T-cell (primary cell): ENCODE measurements around the gene CCNK. TPM values are rescaled to one million over a fixed set of nuclear protein-coding genes. Genes with fewer than 3 reads are reported as not detected.

ENCODE experiments used
- ATAC-seq, 4 experiments: fragments of 200-7000 bp in 3 of 4; fragments of 150-1000 bp in 1 of 4; cut with Tn5 transposase; replicated peaks in 1 of 4; 1 replicate in 3 of 4; 2 replicates in 1 of 4; pipeline ENCODE4 v1.10.0; 2021; ENCODE audit warnings: moderate library complexity in 3 of 4, mild to moderate bottlenecking in 2 of 4, moderate number of reproducible peaks in 1 of 4
- CTCF ChIA-PET, 2 donors: fragments of 300-600 bp; sonication (Branson Sonifier 250); formaldehyde crosslinking; loops; one replicate each; lab custom pipeline; 2022; ENCODE audit warnings: antibody characterized with exemption in 2 of 2; lab: Charles Lee
- POLR2A ChIA-PET, 2 donors: fragments of 300-600 bp; sonication (Branson Sonifier 250); formaldehyde crosslinking; loops; one replicate each; lab custom pipeline; 2022; ENCODE audit warnings: antibody characterized with exemption in 2 of 2; lab: Charles Lee
- DNase-seq, 35 experiments: peaks; one replicate each; pipeline versions ENCODE4 v3.0.0 to v3.0.0-alpha.2; 2013 to 2023
- H3K27ac ChIP-seq: one replicate; pipeline ENCODE4 v1.5.1; 2013; ENCODE audit warnings: low read length
- H3K27me3 ChIP-seq, 2 experiments: replicated peaks in 1 of 2; 1 replicate in 1 of 2; 2 replicates in 1 of 2; pipeline versions ENCODE4 v1.6.1 to v1.7.0; 2013; ENCODE audit warnings: low read length in 1 of 2, mixed read lengths in 1 of 2; ENCODE audit not compliant: control insufficient read depth in 2 of 2, insufficient read depth in 2 of 2; ENCODE audit errors: extremely low read depth in 1 of 2
- H3K36me3 ChIP-seq, 2 donors: 1 replicate in 1 of 2; 2 replicates in 1 of 2; pipeline versions ENCODE4 v1.6.1 to v1.7.0; 2013; ENCODE audit warnings: low read length in 1 of 2; ENCODE audit not compliant: control insufficient read depth in 2 of 2, insufficient read depth in 1 of 2; ENCODE audit errors: extremely low read depth in 1 of 2
- H3K4me1 ChIP-seq, 2 experiments: 1 replicate in 1 of 2; 2 replicates in 1 of 2; pipeline versions ENCODE4 v1.6.1 to v1.7.0; 2013; ENCODE audit warnings: low read length in 2 of 2, mixed read lengths in 1 of 2; ENCODE audit not compliant: insufficient read depth in 2 of 2, control insufficient read depth in 1 of 2; ENCODE audit errors: extremely low read depth in 1 of 2
- H3K4me3 ChIP-seq, 2 donors: 1 replicate in 1 of 2; 2 replicates in 1 of 2; pipeline versions ENCODE4 v1.5.1 to v1.7.0; 2013; ENCODE audit warnings: mild to moderate bottlenecking in 2 of 2, low read length in 1 of 2, moderate library complexity in 1 of 2; ENCODE audit not compliant: control insufficient read depth in 1 of 2; ENCODE audit errors: extremely low read depth in 1 of 2
- H3K9me3 ChIP-seq: 2 replicates; pipeline ENCODE4 v1.7.0; 2013
- H3K27ac Mint-ChIP-seq, 2 donors: one replicate each; pipeline ENCODE4 v1.8.0; 2020 to 2021; ENCODE audit warnings: mild to moderate bottlenecking in 2 of 2, mixed read lengths in 2 of 2
- H3K27me3 Mint-ChIP-seq, 2 donors: one replicate each; pipeline ENCODE4 v1.8.0; 2021 to 2022; ENCODE audit warnings: mixed read lengths in 2 of 2
- H3K36me3 Mint-ChIP-seq: one replicate; pipeline ENCODE4 v1.8.0; 2021; ENCODE audit warnings: mixed read lengths
- H3K4me1 Mint-ChIP-seq, 3 donors: one replicate each; pipeline ENCODE4 v1.8.0; 2020 to 2022; ENCODE audit warnings: mixed read lengths in 3 of 3, mild to moderate bottlenecking in 1 of 3
- H3K4me3 Mint-ChIP-seq, 3 donors: one replicate each; pipeline ENCODE4 v1.8.0; 2020 to 2022; ENCODE audit warnings: mild to moderate bottlenecking in 3 of 3, mixed read lengths in 3 of 3, moderate library complexity in 3 of 3
- H3K9me3 Mint-ChIP-seq, 3 donors: one replicate each; pipeline ENCODE4 v1.8.0; 2020 to 2022; ENCODE audit warnings: mixed read lengths in 3 of 3
- WGBS: methylation state at CpG from one replicate; pipeline ENCODE4 v1.1.5; 2013; ENCODE audit warnings: missing lambda C conversion rate; ENCODE audit not compliant: insufficient coverage; 5-methylcytosine and 5-hydroxymethylcytosine counted together
- total RNA-seq, 35 experiments: library from RNA in 6 of 35; stranded (reverse) in 6 of 35; fragments of 120-200 nt in 1 of 35; gene quantifications; one replicate each; pipeline versions ENCODE4 v1.2.1 to v1.2.4 and lab custom pipeline; 2013 to 2026

CCNK gene
- total RNA-seq, 5 donors from 2014 or later (not counting 1 experiment from before 2014, with no cell fraction given) = 61.8 to 138 (median 74.6) TPM

- H3K4me1 Mint-ChIP-seq = peaks cover 14 to 23% (median 17%) of the 10 kb centered on the region in 3 donors
- no peak for DNase-seq
- H3K27ac Mint-ChIP-seq = no peak overlapping the region
- no peak overlapping the region for H3K4me3 Mint-ChIP-seq
- peaks cover 9 to 20% of the 10 kb centered on the region in 2 experiments for H3K4me1 ChIP-seq
- no peaks in the 10 kb centered on the region for H3K9me3 Mint-ChIP-seq
- H3K27ac ChIP-seq = no peak overlapping the region
- no peak for ATAC-seq
- POLR2A ChIA-PET = no interaction called here
- peaks cover 0 to 2% of the 10 kb centered on the region in 2 experiments for H3K27me3 ChIP-seq
- H3K36me3 ChIP-seq = no peaks in the 10 kb centered on the region
- H3K27me3 Mint-ChIP-seq = no peaks in the 10 kb centered on the region
- no peaks in the 10 kb centered on the region for H3K9me3 ChIP-seq
- no peaks in the 10 kb centered on the region for H3K36me3 Mint-ChIP-seq
- 86% methylated on average over 16 of the region's 19 CpGs for WGBS
- CTCF ChIA-PET = no interaction called here
- H3K4me3 ChIP-seq = no peak overlapping the region
These were observed 46.3 kb downstream of the CCNK start for GRCh38 chr14:99527427-99528076.

- no peaks in the 10 kb centered on the region for H3K27me3 Mint-ChIP-seq
- H3K9me3 Mint-ChIP-seq = no peaks in the 10 kb centered on the region
- H3K4me1 Mint-ChIP-seq = peaks cover 8 to 15% (median 8%) of the 10 kb centered on the region in 3 donors
- no peak overlapping the region for H3K4me3 Mint-ChIP-seq
- H3K27ac Mint-ChIP-seq = no peak overlapping the region
- Histone ChIP-seq H3K27me3 (peaks cover 0 to 2% of the 10 kb centered on the region in 2 experiments), H3K27ac (no peak overlapping the region), H3K4me3 (no peak overlapping the region), H3K4me1 (peaks cover 4 to 16% of the 10 kb centered on the region in 2 experiments), H3K9me3 (no peaks in the 10 kb centered on the region), H3K36me3 (no peaks in the 10 kb centered on the region)
- CTCF ChIA-PET = no interaction called here
- POLR2A ChIA-PET = no interaction called here
- no peaks in the 10 kb centered on the region for H3K36me3 Mint-ChIP-seq
- 80% methylated on average over 1 of the region's 4 CpGs for WGBS
- DNase-seq (no peak), ATAC-seq (no peak)
These were observed 48.7 kb downstream of the CCNK start for GRCh38 chr14:99529899-99530298.

GRCh38 chr14:99530407-99531155 is 49.4 kb downstream of the CCNK start:
- no peak for DNase-seq
- Histone ChIP-seq H3K4me3 (no peak overlapping the region), H3K36me3 (no peaks in the 10 kb centered on the region), H3K9me3 (no peaks in the 10 kb centered on the region), H3K4me1 (peaks cover 0 to 9% of the 10 kb centered on the region in 2 experiments), H3K27ac (no peak overlapping the region), H3K27me3 (peaks cover 0 to 2% of the 10 kb centered on the region in 2 experiments)
- ChIA-PET CTCF (no interaction called here), POLR2A (no interaction called here)
- no peak overlapping the region for H3K27ac Mint-ChIP-seq
- WGBS = 95% methylated on average over 15 of the region's 19 CpGs
- no peaks in the 10 kb centered on the region for H3K36me3 Mint-ChIP-seq
- ATAC-seq = no peak
- peaks cover 1 to 9% (median 2%) of the 10 kb centered on the region in 3 donors for H3K4me1 Mint-ChIP-seq
- no peaks in the 10 kb centered on the region for H3K27me3 Mint-ChIP-seq
- no peaks in the 10 kb centered on the region for H3K9me3 Mint-ChIP-seq
- H3K4me3 Mint-ChIP-seq = no peak overlapping the region

GRCh38 chr14:99531251-99532096 is 50.3 kb downstream of the CCNK start:
- Mint-ChIP-seq H3K4me3 (no peak overlapping the region), H3K27ac (no peak overlapping the region), H3K4me1 (peaks cover 0 to 3% (median 0%) of the 10 kb centered on the region in 3 donors), H3K36me3 (no peaks in the 10 kb centered on the region), H3K9me3 (no peaks in the 10 kb centered on the region), H3K27me3 (no peaks in the 10 kb centered on the region)
- H3K9me3 ChIP-seq = no peaks in the 10 kb centered on the region
- peaks cover 0 to 2% of the 10 kb centered on the region in 2 experiments for H3K27me3 ChIP-seq
- no peaks in the 10 kb centered on the region for H3K36me3 ChIP-seq
- no peak for DNase-seq
- 54% methylated on average over 9 of the region's 14 CpGs for WGBS
- CTCF ChIA-PET = no interaction called here
- H3K4me3 ChIP-seq = no peak overlapping the region
- no peak for ATAC-seq
- POLR2A ChIA-PET = no interaction called here
- H3K27ac ChIP-seq = no peak overlapping the region
- no peaks in the 10 kb centered on the region for H3K4me1 ChIP-seq

GRCh38 chr14:99532310-99532709 is 51.1 kb downstream of the CCNK start:
- Mint-ChIP-seq H3K4me1 (no peaks in the 10 kb centered on the region), H3K36me3 (no peaks in the 10 kb centered on the region), H3K27me3 (no peaks in the 10 kb centered on the region), H3K9me3 (no peaks in the 10 kb centered on the region), H3K4me3 (no peak overlapping the region), H3K27ac (no peak overlapping the region)
- ATAC-seq = no peak
- ChIA-PET CTCF (no interaction called here), POLR2A (no interaction called here)
- 93% methylated on average over 2 of the region's 5 CpGs for WGBS
- H3K9me3 ChIP-seq = no peaks in the 10 kb centered on the region
- H3K27ac ChIP-seq = no peak overlapping the region
- DNase-seq = no peak
- H3K4me1 ChIP-seq = no peaks in the 10 kb centered on the region
- no peaks in the 10 kb centered on the region for H3K36me3 ChIP-seq
- H3K27me3 ChIP-seq = peaks cover 0 to 4% of the 10 kb centered on the region in 2 experiments
- no peak overlapping the region for H3K4me3 ChIP-seq

- no peaks in the 10 kb centered on the region for H3K9me3 Mint-ChIP-seq
- CTCF ChIA-PET = no interaction called here
- Histone ChIP-seq H3K36me3 (no peaks in the 10 kb centered on the region), H3K27me3 (peaks cover 0 to 2% of the 10 kb centered on the region in 2 experiments), H3K9me3 (no peaks in the 10 kb centered on the region), H3K4me3 (no peak overlapping the region), H3K27ac (no peak overlapping the region), H3K4me1 (no peaks in the 10 kb centered on the region)
- no peak overlapping the region for H3K27ac Mint-ChIP-seq
- 96% methylated on average over 5 of the region's 6 CpGs for WGBS
- POLR2A ChIA-PET = interaction anchor here in 1 of 2 donors (0.7 kb wide), 1 partner anchor 28 kb away, joined by 3 read pairs; no protein-coding TSS in a partner anchor
- no peaks in the 10 kb centered on the region for H3K36me3 Mint-ChIP-seq
- no peaks in the 10 kb centered on the region for H3K27me3 Mint-ChIP-seq
- ATAC-seq (no peak), DNase-seq (no peak)
- no peaks in the 10 kb centered on the region for H3K4me1 Mint-ChIP-seq
- H3K4me3 Mint-ChIP-seq = no peak overlapping the region
These were observed 53.1 kb downstream of the CCNK start for GRCh38 chr14:99534333-99534732.
